Endothelial cell of umbilical vein (primary cell): Measurements from ENCODE around the gene DUS2. TPM values are rescaled to one million over a fixed set of nuclear protein-coding genes. Genes with fewer than 3 reads are reported as not detected.
"Not testable (repeated sequence)": the region's sequence is repeated elsewhere in the genome, so short reads cannot be mapped to it uniquely, and the experiment has no call there.

ENCODE experiments used
- BruUV-seq: library from RNA; stranded (reverse); fragments of 400-500 nt; replicated peaks from 2 replicates; lab custom pipeline; 2021; lab: Mats Ljungman, UMichigan
- CTCF ChIA-PET: fragments of 300-600, 350-600 bp; sonication (Branson Sonifier 250); formaldehyde crosslinking; loops from one replicate; lab custom pipeline; 2021; ENCODE audit warnings: antibody characterized with exemption, inconsistent platforms; lab: Charles Lee
- POLR2A ChIA-PET: fragments of 300-600, 350-600 bp; sonication (Branson Sonifier 250); formaldehyde crosslinking; loops from one replicate; lab custom pipeline; 2021; ENCODE audit warnings: antibody characterized with exemption, inconsistent platforms; lab: Charles Lee
- DNase-seq: peaks from one replicate; pipeline ENCODE4 v3.0.0-alpha.2; 2011; ENCODE audit warnings: low read depth, low spot score
- FAIRE-seq: peaks from 2 replicates; lab custom pipeline; 2011; peaks lifted over from hg19 to GRCh38; lab: Jason Lieb, UNC
- H2AFZ ChIP-seq: 2 replicates; pipeline ENCODE4 v1.6.0; 2012; ENCODE audit warnings: low read depth, low read length, control low read depth, inconsistent platforms
- H3K27ac ChIP-seq: 2 replicates; pipeline ENCODE4 v1.5.1; 2011; ENCODE audit warnings: low read depth, mild to moderate bottlenecking, control low read depth, low read length, moderate library complexity; ENCODE audit not compliant: insufficient read depth
- H3K27me3 ChIP-seq, 2 experiments: 2 replicates each; pipeline versions ENCODE4 v1.6.0 to v1.6.1; 2011; ENCODE audit warnings: low read length in 2 of 2, mixed read lengths in 1 of 2; ENCODE audit not compliant: control insufficient read depth in 2 of 2, insufficient read depth in 2 of 2
- H3K36me3 ChIP-seq, 2 experiments: 2 replicates in 1 of 2; 3 replicates in 1 of 2; pipeline ENCODE4 v1.5.1; 2011; ENCODE audit warnings: low read length in 2 of 2, mild to moderate bottlenecking in 1 of 2, moderate library complexity in 1 of 2; ENCODE audit not compliant: control insufficient read depth in 2 of 2, insufficient read depth in 2 of 2; ENCODE audit errors: extremely low read depth in 1 of 2
- H3K4me1 ChIP-seq: 3 replicates; pipeline ENCODE4 v1.5.1; 2011; ENCODE audit warnings: mild to moderate bottlenecking, low read length; ENCODE audit not compliant: control insufficient read depth, insufficient read depth; ENCODE audit errors: extremely low read depth
- H3K4me2 ChIP-seq: 2 replicates; pipeline ENCODE4 v1.6.1; 2011; ENCODE audit warnings: low read length, control low read depth, mixed read lengths; ENCODE audit not compliant: insufficient read depth
- H3K4me3 ChIP-seq, 3 experiments: fragments of 200-600 bp in 1 of 3; sonication (generic), shearing (Covaris generic) in 1 of 3; replicated peaks in 1 of 3; 2 replicates each; pipeline ENCODE4 v1.5.1; 2011 to 2016; ENCODE audit warnings: control low read depth in 3 of 3, low read length in 3 of 3, mild to moderate bottlenecking in 2 of 3, inconsistent platforms in 1 of 3, low read depth in 1 of 3, moderate library complexity in 1 of 3; ENCODE audit not compliant: insufficient read depth in 1 of 3
- H3K79me2 ChIP-seq: 2 replicates; pipeline ENCODE4 v1.6.0; 2012; ENCODE audit warnings: low read length, inconsistent platforms; ENCODE audit not compliant: control insufficient read depth, insufficient read depth
- H3K9ac ChIP-seq: replicated peaks from 2 replicates; pipeline ENCODE3; 2011; ENCODE audit warnings: low read length, control low read depth; ENCODE audit not compliant: insufficient read depth; ENCODE audit errors: extremely low read depth
- H3K9me1 ChIP-seq: replicated peaks from 3 replicates; pipeline ENCODE4 v1.6.0; 2011; ENCODE audit warnings: mild to moderate bottlenecking, low read length; ENCODE audit not compliant: control insufficient read depth, insufficient read depth; ENCODE audit errors: extremely low read depth
- H3K9me3 ChIP-seq: replicated peaks from 2 replicates; pipeline ENCODE4 v1.5.1; 2012; ENCODE audit warnings: low read length, inconsistent platforms; ENCODE audit not compliant: control insufficient read depth, insufficient read depth
- H4K20me1 ChIP-seq: replicated peaks from 2 replicates; pipeline ENCODE3; 2011; ENCODE audit warnings: mild to moderate bottlenecking, low read length; ENCODE audit not compliant: control insufficient read depth, insufficient read depth; ENCODE audit errors: extremely low read depth
- GATA2 ChIP-seq: IDR thresholded peaks from 2 replicates; pipeline ENCODE4 v1.7.0; 2011; ENCODE audit warnings: low read depth, mild to moderate bottlenecking, moderate library complexity, mixed read lengths, low read length; ENCODE audit not compliant: insufficient read length, insufficient read depth
- MYC ChIP-seq: IDR thresholded peaks from one replicate; pipeline ENCODE4 v1.6.1; 2011; ENCODE audit warnings: mild to moderate bottlenecking, low read depth, low read length
- dilution Hi-C: fragments of 300-500 bp; cut with MboI; formaldehyde crosslinking; loops from one replicate; pipeline ENCODE4 v1.15.0; 2019; ENCODE audit warnings: low sequenced_read_pairs; ENCODE audit not compliant: extremely low pct_ligation_motif_present
- intact Hi-C: fragments of 100-400 bp; cut with micrococcal nuclease; formaldehyde crosslinking; loops from one replicate; pipeline ENCODE4 v1.10.0; 2022
- polyA plus RNA-seq, 4 experiments: library from polyadenylated mRNA; depleted of rRNA in 3 of 4; stranded (reverse) in 3 of 4; unstranded in 1 of 4; fragments of >200 nt; gene quantifications; 2 replicates each; pipeline versions ENCODE4 v1.2.1 to v1.2.3, GENCODE V29; 2011 to 2012; ENCODE audit warnings: missing spikeins in 1 of 4
- total RNA-seq: library from RNA; stranded (reverse); gene quantifications from 2 replicates; pipeline ENCODE4 v1.2.3, GENCODE V29; 2021
- TF ChIP-seq, protein P1 (sequence below): IDR thresholded peaks from 2 replicates; pipeline ENCODE4 v1.6.1; 2011; ENCODE audit not compliant: insufficient read depth, insufficient read length

The DUS2 gene
- total and polyA plus RNA-seq, 2 donors (not counting 3 experiments of a cell fraction or from before 2014, with no cell fraction given), result 16.4 to 21.7 TPM

DNA sequence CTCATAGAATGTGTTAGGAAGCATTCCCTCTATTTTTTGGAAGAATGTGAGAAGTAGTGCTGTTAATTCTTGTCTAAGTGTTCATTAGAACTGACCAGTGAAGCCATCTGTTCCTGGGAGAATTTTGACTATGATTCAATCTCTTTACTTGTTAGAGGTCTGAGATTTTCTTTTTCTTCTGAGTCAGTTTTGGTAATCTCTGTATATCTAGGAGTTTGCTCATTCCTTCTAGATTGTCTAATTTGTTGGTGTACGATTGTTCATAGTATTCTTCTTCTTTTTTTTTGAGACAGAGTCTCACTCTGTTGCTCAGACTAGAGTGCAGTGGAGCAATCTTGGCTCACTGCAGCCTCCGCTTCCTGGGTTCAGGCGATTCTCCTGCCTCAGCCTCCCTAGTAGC, 82.5 kb downstream of the DUS2 start:
- Histone ChIP-seq H3K9me1 (no peaks in the 10 kb centered on the region), H3K9ac (no peak overlapping the region), H3K4me2 (no peak overlapping the region), H4K20me1 (no peaks in the 10 kb centered on the region), H3K4me3 (no peak overlapping the region), H2AFZ (no peak overlapping the region), H3K27me3 (no peaks in the 10 kb centered on the region), H3K36me3 (no peaks in the 10 kb centered on the region), H3K9me3 (no peaks in the 10 kb centered on the region), H3K27ac (no peak overlapping the region), H3K79me2 (peaks cover 71% of the 10 kb centered on the region), H3K4me1 (no peaks in the 10 kb centered on the region)
- dilution Hi-C loops, result no loop called here
- TF ChIP-seq MYC, result no peak
- TF ChIP-seq GATA2, result no peak
- TF ChIP-seq, protein P1, sequence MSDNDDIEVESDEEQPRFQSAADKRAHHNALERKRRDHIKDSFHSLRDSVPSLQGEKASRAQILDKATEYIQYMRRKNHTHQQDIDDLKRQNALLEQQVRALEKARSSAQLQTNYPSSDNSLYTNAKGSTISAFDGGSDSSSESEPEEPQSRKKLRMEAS, result no peak
- no peak for DNase-seq
- ChIA-PET CTCF (no interaction called here), POLR2A (no interaction called here)
- no TSS peak for BruUV-seq
- no peak for FAIRE-seq
- intact Hi-C loops, result no loop called here

DNA sequence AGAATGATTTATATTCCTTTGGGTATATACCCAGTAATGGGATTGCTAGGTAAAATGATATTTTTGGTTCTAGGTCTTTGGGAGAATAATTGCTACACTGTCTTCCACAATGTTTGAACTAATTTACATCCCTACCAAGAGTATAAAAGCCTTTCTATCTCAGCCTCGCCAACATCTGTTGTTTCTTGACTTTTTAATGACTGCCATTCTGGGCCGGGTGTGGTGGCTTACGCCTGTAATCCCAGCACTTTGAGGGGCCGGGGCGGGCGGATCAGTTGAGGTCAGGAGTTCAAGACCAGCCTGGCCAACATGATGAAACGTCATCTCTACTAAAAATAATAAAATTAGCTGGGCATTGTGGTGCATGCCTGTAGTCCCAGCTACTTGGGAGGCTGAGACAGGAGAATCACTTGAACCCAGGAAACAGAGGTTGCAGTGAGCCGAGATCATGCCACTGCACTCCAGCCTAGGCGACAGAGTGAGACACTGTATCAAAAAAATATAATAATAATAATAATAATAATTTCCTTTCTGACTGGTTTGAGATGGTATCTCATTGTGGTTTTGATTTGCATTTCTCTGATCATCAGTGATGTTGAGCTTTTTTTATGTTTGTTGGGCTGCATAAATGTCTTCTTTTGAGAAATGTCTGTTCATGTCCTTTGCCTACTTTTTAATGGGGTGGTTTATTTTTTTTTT, 84.3 kb downstream of the DUS2 start:
- H3K9ac ChIP-seq, H3K9me3 ChIP-seq, H3K4me2 ChIP-seq, H3K9me1 ChIP-seq, H3K4me1 ChIP-seq, DNase-seq, POLR2A ChIA-PET, H3K27ac ChIP-seq, intact Hi-C loops, H3K36me3 ChIP-seq, H3K27me3 ChIP-seq, H3K4me3 ChIP-seq, H4K20me1 ChIP-seq, H2AFZ ChIP-seq, BruUV-seq, FAIRE-seq, dilution Hi-C loops, CTCF ChIA-PET: not testable (repeated sequence)
- peaks cover 74% of the 10 kb centered on the region for H3K79me2 ChIP-seq

DNA sequence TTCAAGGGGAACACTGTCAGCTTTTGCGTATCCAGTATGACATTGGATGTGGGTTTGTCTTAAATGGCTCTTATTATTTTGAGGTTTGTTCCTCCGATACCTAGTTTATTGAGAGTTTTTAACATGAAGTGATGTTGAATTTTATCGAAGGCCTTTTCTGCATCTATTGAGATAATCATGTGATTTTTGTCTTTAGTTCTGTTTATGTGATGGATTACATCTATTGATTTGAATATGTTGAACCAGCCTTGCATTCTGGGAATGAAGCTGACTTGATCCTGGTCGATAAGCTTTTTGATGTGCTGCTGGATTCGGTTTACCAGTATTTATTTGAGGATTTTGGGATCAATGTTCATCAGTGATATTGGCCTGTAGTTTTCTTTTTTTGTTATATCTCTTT, 86.1 kb downstream of the DUS2 start:
- H3K4me1 ChIP-seq, H3K9me1 ChIP-seq, H4K20me1 ChIP-seq, FAIRE-seq, BruUV-seq, DNase-seq, dilution Hi-C loops, H3K9me3 ChIP-seq, H3K4me3 ChIP-seq, H3K36me3 ChIP-seq, POLR2A ChIA-PET, H3K9ac ChIP-seq, intact Hi-C loops, H2AFZ ChIP-seq, H3K27me3 ChIP-seq, H3K4me2 ChIP-seq, H3K27ac ChIP-seq: not testable (repeated sequence)
- peaks cover 75% of the 10 kb centered on the region for H3K79me2 ChIP-seq
- CTCF ChIA-PET, result interaction anchor here (1.4 kb wide), 1 partner anchor 10 kb away, joined by 4 read pairs; no protein-coding TSS in a partner anchor
